ENCODE measurements around the gene NUTM2A.
"Not testable (repeated sequence)": the region's sequence is repeated elsewhere in the genome, so short reads cannot be mapped to it uniquely, and the experiment has no call there.

DNA sequence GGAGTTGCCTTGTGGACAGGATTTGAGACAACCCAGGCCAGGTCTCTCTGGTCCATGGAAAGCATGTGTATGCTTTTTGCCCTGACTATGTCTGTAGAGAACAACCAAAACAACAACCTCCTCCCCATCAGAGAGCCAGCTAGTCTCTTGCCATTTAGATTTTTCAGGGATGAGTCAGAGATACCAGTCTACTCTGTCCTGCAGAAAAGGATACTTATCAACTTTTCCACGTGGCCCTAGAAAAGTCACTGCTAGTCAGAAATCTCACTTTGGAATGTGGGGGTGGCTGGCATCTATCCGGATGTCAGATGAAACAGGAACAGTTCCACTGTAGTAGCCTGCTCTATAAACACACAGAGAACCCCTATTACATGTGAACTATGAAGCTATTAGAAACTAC is 13.4 kb upstream of the NUTM2A start:
- TF ChIP-seq, protein P1, sequence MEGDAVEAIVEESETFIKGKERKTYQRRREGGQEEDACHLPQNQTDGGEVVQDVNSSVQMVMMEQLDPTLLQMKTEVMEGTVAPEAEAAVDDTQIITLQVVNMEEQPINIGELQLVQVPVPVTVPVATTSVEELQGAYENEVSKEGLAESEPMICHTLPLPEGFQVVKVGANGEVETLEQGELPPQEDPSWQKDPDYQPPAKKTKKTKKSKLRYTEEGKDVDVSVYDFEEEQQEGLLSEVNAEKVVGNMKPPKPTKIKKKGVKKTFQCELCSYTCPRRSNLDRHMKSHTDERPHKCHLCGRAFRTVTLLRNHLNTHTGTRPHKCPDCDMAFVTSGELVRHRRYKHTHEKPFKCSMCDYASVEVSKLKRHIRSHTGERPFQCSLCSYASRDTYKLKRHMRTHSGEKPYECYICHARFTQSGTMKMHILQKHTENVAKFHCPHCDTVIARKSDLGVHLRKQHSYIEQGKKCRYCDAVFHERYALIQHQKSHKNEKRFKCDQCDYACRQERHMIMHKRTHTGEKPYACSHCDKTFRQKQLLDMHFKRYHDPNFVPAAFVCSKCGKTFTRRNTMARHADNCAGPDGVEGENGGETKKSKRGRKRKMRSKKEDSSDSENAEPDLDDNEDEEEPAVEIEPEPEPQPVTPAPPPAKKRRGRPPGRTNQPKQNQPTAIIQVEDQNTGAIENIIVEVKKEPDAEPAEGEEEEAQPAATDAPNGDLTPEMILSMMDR (IDR thresholded peaks at IDR 0.05) = not testable (repeated sequence)
- not testable (repeated sequence) for TF ChIP-seq POLR2A (IDR thresholded peaks at IDR 0.05)
